Measurements from ENCODE around the gene PRRT1B.

DNA sequence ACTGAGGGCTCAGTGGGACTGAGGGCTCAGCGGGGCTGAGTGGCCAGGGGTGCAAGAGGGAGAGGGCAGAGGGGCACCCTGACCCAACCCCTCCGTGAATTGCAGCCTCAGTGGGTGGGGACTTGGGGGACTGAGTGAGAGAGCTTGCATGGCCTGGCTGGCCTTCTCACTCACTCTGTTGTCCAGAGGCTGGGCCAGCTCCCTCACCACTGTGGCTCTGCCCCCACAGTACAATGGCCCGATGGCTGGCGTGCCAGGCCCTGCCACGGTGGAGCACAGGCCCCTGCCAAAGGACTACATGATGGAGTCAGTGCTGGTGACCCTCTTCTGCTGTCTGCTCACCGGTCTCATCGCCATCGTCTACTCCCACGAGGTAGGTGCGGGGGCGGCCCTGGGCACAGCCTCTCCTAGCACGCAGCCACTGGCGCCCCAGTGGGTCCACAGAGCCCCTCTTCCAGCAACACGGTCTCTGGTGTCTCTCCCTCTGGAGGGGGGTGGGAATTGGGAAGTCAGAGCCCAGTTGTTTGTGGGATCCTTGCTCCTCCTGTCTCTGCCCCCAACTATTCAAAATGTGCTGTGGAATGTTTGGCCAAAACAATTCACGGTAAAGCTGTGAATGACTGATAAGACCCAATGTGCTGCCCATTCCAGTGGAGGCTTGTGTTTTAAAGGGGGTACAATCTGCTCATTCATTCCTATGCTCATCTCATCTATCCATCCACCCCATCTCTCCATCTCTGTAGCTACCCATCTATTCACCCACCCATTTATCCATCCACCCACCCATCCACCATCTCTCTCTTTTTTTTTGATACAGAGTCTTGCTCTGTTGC lies 10.7 kb downstream of the PRRT1B start:
- TF ChIP-seq, protein P1, sequence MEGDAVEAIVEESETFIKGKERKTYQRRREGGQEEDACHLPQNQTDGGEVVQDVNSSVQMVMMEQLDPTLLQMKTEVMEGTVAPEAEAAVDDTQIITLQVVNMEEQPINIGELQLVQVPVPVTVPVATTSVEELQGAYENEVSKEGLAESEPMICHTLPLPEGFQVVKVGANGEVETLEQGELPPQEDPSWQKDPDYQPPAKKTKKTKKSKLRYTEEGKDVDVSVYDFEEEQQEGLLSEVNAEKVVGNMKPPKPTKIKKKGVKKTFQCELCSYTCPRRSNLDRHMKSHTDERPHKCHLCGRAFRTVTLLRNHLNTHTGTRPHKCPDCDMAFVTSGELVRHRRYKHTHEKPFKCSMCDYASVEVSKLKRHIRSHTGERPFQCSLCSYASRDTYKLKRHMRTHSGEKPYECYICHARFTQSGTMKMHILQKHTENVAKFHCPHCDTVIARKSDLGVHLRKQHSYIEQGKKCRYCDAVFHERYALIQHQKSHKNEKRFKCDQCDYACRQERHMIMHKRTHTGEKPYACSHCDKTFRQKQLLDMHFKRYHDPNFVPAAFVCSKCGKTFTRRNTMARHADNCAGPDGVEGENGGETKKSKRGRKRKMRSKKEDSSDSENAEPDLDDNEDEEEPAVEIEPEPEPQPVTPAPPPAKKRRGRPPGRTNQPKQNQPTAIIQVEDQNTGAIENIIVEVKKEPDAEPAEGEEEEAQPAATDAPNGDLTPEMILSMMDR (IDR thresholded peaks at IDR 0.05; ENCODE audit: low read length): no peak
- TF ChIP-seq EZH2 (IDR thresholded peaks at IDR 0.05; ENCODE audit: borderline replicate concordance, low read length): no peak

Data from OCI-LY1 (cell line).